DMS53 (cell line): ENCODE data around the gene SLC23A3.

Experiments used
- DNase-seq: peaks from one replicate; lab custom pipeline; 2025; lab: John Stamatoyannopoulos, UW

SLC23A3 gene

DNA sequence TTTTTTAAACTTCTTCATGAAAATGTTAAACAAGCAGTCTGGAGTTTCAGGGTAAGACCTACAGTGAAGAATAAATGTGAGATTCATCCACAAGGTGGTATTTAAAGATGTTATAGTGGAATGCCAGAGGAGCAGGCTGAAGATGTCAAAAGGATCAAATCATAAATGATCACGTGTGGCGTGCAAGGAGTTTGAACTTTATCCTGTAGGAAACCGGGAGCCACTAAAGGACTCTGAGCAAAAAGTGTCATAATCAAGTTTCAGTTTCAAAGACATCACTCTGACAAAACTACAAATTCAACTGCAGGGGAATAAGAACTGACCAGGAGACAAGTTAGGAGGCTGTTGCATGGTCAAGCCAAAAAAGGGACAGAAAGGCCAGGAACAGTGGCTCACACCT is 29.1 kb downstream of the SLC23A3 start:
- DNase-seq = no peak

DNA sequence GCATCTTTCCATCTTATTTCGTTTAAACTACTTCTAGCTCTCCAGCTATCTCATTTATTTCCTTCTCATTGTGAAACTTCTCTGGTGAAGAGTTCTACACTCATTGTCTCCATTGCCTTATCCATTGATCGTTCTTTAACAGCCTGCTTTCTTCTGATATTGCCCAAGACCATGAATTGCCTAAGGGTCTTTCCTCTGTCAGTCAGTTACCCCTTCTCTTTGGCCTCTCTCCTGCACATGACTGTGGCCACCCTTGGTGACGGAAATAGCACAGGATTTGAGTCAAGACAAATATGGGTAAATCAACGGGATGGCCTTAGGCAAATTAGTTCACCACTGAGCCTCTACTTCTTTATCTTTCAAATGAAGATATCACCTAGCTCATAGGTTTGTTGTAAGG is 35.9 kb downstream of the SLC23A3 start:
- DNase-seq = no peak

DNA sequence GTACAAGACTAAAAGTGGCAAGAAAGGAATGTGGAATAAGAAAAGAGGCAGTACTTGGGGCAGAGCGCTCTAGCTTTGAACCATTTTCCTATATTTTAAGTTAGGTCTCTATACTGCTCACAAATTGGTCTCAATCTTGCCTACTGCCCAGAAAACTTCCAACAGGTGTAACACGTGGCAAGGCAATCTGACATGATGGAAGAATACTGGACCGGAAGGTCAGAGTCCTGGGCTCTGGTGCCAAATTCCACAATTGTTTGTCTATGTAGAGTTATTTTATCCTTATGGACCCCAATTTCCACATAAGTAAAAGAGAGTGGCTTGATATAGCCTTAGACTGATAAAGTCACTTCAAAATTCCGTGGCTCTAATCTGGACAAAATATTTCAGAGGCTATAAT is 38.1 kb downstream of the SLC23A3 start:
- no peak for DNase-seq

DNA sequence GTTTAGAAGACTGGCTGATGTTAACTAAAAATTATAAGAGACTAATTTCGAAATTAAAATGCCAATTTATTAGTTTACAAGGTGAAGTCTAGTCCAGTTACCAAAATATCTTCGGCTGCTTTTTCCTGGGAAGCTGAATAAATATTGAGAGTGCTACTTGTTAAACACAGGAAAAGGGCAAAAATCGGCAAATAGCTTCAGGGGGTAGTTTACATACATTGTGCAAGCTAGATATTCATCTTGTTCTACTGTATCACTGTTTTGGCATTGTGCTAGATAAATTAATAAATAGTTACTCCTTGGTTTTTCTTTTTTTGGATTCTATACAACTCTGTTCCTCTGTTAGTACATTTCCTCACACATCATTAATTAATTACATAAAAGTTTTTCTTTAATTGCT is 38.5 kb downstream of the SLC23A3 start:
- no peak for DNase-seq

DNA sequence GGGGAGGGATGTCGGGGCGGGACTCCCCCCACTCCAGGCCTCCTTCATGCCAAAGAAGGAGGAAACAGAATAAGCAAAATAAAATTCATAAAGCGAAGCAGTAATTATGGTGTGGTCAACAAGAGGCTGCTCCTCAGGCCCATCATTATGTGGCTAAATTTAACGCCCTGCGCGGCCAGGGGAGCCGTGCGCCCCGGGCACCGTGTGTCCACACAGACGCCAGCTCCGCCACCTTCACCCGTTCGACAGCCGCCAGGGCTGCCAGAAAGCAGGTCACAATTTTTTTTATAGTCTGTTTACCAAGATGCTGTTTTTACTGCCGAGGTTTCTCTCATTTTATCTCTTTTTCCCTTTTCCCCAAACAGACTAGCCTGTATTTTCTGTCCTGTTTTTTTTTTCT is 40.2 kb downstream of the SLC23A3 start:
- DNase-seq = no peak

DNA sequence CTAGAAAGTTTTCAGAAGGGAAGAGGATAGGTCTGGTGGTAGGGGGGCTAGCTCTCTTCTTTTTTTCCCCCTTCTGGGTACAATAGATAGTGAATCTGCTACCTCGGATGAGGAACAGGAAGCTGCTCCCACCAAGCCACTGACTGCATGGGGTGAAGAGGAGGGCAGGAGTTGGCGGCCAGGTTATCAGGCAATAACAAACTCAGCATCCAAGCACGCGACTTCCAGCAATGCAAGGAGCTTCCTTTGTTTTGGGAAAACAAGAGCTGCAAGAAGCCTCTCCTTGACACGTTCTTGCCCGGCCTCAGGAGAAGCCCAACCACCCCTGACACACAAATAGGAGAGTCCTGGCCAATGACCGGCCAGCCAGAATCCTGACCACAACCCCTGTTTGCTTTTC is 41.4 kb downstream of the SLC23A3 start:
- DNase-seq = no peak

DNA sequence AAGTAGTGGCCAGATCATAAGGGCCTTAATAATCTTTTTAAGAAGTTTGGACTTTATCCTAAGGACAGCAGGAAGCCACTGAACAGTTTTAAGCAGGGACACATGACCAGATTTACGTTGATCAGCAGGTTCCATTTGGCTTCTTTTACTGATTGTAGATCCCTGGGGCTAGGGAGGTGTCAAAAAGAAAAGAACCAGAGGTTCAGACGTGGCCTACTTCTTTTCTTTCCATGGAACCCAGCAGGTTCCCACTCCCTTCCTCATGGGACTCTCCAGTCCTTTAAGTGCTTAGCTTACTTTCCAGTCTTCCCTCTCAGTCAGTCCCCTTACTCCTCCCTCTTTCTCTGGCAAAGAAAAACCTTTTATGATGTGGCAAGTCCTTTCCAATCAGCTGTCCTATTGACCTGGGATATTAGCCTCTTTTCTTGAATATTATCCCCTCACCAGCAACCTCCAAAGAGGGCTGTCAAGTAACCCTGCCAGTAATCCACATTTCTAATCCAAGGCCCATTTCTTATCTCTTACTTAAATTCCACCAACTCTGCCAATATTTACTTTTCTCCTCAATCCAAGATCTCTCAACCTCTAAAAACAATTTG is 42.7 kb downstream of the SLC23A3 start:
- no peak for DNase-seq

DNA sequence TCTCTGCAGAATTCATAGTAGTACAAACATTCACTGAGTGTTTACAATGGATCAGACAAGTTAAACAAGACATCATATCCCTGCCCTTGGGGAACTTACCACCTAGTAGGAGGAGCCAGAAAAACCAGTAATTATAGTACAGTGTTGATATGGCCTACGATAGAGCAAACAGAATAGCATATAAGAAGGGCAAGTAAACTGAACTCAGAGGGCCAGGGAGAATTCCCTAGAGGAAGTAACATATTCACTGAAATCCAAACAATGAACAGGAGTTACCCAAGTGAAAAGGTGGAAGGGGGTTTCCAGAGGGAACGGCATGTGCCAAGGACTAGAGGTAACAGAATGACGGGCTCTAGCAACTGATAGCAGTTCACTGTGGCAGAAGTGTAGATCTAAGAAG is 43.3 kb downstream of the SLC23A3 start:
- DNase-seq = peak; percentile 21

DNA sequence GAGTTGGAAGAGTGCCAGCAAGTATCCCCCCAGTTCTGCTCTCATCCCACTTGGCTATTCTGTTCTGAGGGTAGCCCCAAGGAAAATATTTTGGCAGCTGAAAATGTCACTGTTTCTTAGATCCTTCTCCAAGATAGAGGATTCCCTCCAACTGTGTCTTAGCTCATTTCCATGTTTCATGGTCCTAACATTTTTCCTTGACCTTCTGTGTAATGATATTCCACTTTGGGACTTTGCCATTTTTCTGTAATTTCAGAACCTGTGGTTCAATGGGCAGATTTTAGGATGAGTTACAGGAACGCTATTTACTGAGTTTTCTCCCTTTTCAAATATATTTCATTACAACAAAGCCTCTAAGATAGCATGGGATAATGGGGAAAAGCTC is 44.0 kb downstream of the SLC23A3 start:
- DNase-seq = no peak

DNA sequence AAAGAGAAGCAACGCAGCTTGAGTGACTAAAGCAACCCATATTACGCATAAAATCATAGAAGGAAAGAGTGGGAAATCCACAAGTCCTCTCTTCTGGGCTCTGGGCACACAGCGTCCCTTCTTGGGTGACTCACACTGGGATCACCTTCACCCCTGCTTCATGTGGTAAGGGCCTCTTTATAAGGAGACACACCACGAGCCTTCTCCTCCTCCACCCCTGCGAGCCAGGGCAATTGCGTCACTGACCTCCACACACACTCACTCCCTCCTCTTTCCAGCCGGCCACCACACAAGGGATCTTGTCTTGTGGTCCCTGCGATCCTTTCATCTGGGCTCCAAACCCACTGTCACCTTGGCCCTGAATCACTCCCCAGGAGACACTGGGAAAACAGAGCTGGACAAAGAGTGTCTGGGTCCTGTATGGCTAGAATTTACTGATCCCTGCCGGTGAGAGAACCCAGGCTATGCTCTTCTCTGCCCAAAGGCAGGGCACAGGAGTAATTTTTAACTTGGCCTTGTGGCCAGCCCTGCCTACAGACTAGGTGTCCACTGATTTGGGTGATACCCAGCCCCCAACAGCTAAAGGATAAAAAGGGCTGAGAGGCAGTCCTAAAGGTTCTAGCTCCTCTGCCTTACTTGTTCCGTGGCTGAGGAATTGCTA is 44.5 kb downstream of the SLC23A3 start:
- no peak for DNase-seq

DNA sequence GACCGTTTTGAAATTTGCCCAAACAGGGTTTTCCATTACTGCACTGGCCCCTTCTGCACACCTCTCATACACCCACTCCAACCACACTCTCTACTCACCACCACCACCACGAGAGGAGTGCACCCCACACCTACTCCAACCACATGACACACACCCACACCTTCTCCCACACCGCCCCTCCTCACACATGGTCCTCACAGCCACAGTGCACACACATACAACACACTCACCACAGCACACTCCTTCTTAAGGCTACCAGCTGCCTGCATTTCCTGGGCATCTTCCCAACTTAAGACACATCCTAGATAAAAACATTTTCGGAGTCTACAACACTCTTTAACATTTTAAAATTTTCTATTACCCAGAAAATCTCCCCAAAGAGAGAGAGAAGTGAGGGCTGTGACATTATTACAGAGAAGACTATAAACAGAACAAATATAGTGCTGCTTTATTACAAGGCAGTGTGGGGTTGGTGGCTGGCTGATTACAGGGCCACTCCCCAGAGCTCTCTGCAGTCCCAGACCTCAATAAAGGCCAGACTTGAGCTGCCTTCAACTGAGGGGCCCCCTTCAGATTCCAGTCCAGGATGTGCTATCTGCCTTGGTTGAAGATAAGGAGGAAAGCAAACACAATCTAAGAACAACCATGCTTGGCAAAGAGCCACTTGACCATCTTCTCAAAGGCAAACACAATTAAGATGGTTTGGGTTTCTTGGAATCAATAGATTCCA is 45.3 kb downstream of the SLC23A3 start:
- DNase-seq = no peak

DNA sequence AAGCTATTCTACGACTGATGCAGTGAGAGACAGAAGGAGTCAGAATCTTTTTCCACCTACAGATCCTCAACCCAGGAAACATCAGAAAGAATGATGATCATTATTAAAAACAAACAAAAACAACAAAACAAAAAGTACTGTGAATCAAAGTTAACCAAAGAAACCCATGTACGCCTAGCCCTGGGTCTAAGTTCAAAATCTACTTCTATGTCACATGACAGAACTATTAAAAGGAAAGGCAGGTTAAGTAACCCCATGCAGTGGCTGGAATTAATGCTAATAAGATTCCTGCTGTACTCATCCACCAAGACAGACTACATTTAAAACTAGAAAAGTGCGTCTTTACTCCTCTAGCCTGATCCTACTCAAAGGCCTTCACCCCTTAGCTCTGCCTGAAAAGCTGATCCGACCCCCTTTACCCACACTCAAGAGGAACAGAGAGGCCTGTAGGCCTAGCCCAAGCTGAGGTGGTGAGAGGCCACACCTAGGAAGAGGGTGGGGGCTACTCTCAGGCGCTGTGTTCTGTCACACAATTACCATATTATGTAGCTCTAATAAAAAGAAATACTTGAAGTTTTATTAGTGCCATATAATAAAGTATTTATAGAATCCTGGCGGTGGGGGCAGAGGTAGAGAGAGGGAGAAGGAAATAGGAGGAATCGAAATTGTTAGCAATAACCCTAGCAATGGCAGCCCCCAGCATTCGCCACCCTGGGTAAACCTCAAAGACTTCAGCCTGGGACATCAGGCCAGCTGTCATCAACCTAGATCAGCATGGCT is 46.3 kb downstream of the SLC23A3 start:
- DNase-seq = no peak

DNA sequence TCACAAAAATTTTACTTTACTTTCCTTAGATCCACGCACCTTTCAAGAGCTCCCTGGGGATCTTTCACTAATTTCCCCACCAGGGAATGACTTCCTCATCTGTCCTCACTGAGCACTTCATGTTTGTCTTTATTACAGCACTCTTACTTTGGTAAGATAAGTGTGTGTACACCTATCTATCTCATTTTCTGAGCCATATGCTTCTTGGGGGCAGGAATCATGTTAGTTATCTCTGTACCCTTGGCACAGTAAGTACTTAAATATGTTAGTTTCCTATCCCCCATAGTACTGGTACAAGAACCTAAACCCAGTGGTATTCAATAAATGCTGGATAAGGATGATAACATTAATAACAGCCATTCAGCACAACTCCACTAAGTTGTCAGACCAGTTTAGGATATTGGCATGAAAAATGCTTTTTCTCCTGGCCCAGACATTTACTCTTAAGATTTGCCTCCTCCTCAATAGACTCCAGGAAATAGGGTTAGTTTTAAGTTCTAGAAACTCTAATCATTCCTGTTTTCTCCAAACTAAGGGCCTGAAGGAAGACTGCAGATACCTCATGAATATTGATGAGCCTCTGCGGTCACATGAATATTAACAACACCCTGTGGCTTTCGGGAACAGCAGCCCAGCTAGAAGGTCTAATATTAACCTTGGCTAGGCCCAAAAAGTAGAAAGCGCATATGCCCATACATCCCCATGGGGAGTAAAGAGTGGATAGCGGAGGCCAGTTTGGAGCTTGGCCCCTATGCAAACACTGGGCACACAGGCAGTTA is 47.4 kb downstream of the SLC23A3 start:
- no peak for DNase-seq

DNA sequence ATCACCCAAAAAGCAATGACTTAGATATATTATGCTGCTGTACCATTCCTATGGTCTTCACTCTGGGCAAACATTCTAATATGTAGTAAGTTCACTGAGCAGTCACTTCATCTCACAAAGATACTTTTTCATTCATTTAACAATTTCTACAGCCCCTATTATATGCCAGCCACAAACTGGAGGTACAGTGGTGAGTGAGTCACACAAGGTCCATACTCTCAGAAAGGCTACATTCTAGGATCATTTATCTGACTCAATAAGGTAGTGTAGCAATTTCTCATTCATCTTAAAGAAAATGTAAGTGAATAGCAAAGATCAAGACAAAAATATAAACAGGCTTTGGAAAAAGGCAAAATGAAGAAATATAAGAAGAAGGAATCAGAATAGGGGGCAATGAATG is 49.7 kb downstream of the SLC23A3 start:
- DNase-seq = no peak

DNA sequence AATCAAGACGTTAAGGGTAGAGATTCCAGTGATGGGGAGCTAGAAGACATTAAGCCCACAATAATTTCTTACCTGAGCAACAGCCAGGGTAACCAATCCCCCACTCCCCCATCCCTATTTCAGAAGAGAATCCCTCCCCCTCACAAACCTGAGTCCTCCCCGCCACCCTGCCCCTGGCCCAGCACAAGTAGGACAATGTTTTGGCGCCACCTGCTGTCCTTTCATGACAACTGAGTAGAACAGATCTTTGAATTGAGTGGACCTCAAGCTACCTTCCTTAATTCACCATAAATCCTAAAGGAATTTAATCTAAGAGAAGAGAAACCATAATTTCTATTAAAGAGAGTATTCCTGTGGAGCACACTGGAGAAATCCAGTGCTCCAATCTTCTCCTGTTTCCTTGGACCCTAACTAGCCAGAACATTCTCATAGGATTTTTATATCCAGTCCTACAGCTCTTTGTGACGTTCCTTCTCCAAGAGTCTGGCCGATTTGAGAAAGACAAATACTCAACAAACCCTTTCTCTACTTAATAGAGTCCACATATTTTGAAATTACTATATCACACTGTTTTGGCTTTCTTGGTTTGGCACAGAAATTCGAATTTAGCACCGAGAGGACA is 50.3 kb downstream of the SLC23A3 start:
- peak; percentile 74 for DNase-seq

DNA sequence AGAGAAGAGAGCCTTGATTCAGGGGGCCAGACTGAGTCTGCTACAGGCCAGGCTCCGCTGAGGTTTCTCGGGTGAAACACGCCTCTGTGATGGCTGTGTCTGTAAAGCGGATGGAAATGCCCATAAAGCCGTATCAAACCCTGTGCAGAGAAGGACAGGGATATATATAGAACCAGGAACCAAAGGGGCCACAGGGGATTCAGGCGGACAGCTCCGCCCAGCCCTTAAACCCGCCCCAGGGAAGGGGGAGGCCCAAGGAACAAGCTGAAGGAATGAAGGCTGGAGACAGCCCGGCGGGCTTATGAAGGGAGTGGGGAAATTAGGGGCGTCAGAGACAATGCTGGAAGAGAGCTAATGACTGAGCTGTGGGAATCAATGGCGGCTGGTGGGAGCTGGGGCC is 51.3 kb downstream of the SLC23A3 start:
- no peak for DNase-seq

DNA sequence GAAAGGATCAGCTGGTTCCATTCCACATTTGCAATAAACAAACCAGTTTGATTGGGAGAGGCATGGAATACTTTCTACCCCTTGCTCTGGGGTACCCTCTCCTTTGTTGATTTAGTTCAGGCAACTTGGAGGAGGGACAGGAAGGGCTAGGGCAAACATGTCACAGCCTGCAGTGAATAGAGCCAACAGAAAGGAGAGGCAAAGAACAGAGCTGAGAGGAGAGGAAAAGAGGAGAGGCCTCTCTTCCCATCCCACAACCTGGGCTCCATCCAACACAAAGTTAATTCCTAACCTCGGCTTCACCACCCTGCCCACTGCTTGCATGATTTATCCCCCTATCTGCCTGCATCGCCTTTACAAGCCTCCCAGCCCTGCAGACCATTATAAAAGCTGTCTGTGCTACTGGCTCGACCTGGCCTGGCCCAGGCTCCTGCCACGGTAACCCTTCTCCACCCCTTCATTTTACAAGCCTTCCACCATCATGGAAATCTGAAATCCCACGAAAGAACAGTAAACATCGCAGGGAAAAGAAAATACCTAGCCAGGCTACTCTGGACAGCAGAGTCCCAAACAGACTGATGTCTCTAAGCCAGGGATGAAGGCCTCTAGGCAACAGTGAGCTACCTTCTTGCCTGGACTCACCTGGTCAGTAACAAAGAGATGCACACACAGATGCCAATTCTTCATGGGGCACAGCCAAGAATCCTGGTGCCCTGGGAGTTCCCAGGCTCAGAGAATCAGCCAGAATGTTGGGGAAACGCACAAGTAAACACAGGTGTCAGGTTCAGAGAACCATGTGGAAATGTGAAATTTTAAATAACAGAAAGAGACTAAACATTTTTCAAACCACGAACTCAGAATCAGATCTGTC is 52.8 kb downstream of the SLC23A3 start:
- DNase-seq = peak; percentile 17

DNA sequence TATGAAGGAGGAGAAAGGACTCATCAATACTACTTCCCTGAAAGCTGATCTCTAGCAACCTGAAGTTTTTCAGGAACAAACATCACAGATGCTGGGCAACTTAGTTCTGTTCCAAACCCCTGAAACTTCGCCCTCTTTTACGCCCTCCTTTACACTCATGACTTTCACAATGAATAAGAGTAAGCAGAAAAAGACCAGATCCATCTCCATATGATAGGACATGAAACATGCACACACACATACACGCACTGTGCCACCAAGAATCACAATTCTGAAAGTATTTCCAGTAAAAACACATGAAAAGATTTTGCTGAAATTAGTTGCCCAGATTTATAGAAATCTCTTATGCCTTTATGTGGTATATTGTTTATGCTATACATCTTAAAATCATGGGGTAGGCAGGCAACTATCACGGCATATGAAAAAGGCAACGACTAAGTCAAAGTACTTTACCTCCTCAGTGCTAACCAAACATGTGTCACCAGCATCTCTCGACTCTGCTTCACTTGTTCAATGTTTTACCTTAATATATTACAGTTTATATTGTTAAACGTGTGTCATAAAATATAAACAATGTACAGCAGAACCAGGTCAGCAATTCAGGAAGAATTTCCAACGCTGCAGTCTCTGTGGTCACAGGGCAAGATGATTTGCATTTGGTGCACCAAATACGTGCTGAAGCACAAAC is 57.0 kb downstream of the SLC23A3 start:
- no peak for DNase-seq

DNA sequence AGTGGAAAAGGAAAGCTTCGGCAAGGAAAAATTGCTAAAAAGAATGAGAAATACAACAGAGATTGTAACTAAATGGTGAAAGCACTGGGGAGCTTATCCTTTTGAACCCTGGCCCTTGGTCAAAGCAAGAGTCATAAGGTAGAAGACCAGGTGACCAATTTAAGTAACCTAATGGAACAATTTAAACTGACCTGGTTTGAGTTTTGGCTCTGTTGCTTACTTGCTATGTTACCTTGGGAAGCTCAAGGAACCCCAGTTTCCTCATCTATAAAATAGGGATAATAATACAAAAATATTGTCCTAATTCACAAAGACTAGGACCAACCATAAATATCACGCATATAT is 57.8 kb downstream of the SLC23A3 start:
- no peak for DNase-seq
